ENCODE data around the gene BICD2. TPM values are rescaled to one million over a fixed set of nuclear protein-coding genes. Genes with fewer than 3 reads are reported as not detected.
"Not testable (repeated sequence)": the region's sequence is repeated elsewhere in the genome, so short reads cannot be mapped to it uniquely, and the experiment has no call there.

The BICD2 gene
- total RNA-seq (49.5 and 50.4 TPM in 2 replicates), polyA plus RNA-seq (15.1 and 33.2 TPM in 2 replicates), polyA minus RNA-seq (69.1 and 97.7 TPM in 2 replicates)
- total RNA-seq (2013), result 45.0 TPM

GRCh38 chr9:92764381-92764987 is at the start of gene BICD2:
Gene BICD2 (minus strand): TSS chr9:92764833. CDS start chr9:92764744, 89 bp downstream.
- Histone ChIP-seq H3K79me2 (ENCODE audit: control insufficient read depth, insufficient read depth, low read length) (peaks cover 54% of the 10 kb centered on the region), H2AFZ (ENCODE audit: insufficient read depth, low read depth, low read length, poor library complexity, severe bottlenecking) (peak within 1 kb of the TSS; percentile 85), H3K4me2 (replicated peaks; ENCODE audit: low read depth, low read length, poor library complexity, severe bottlenecking) (peak within 1 kb of the TSS; percentile 92), H3K9ac (ENCODE audit: low read length) (peak within 1 kb of the TSS; percentile 98), H3K36me3 (replicated peaks in 1 of 2; ENCODE audit: control extremely low read depth in 1 of 2, control insufficient read depth in 1 of 2, extremely low read depth in 1 of 2, insufficient read depth in 2 of 2, low read length in 1 of 2) (no peaks in the 10 kb centered on the region), H3K27ac (ENCODE audit: low read length in 2 of 2) (peak within 1 kb of the TSS; percentile 96 to 99), H3K27me3 (replicated peaks in 1 of 4; ENCODE audit: control extremely low read depth in 1 of 4, control insufficient read depth in 3 of 4, insufficient read depth in 4 of 4, low read length in 3 of 4) (no peaks in the 10 kb centered on the region), H4K20me1 (ENCODE audit: control insufficient read depth, insufficient read depth, low read length, poor library complexity, severe bottlenecking) (peaks cover 49% of the 10 kb centered on the region), H3K4me3 (ENCODE audit: control extremely low read depth in 1 of 5, extremely low read depth in 1 of 5, insufficient read depth in 1 of 5, low read depth in 2 of 5, low read length in 4 of 5) (peak within 1 kb of the TSS; percentile 75 to 96 (median 93)), H3K4me1 (ENCODE audit: control insufficient read depth in 2 of 2, insufficient read depth in 2 of 2, low read length in 2 of 2) (peaks cover 45 to 61% of the 10 kb centered on the region in 2 donors), H3K9me3 (ENCODE audit: control extremely low read depth in 1 of 3, control insufficient read depth in 2 of 3, insufficient read depth in 1 of 3, low read length in 2 of 3) (no peaks in the 10 kb centered on the region)
- WGBS (ENCODE audit: insufficient coverage), result under 1% methylated on average over 74 of the region's 74 CpGs
- ATAC-seq (ENCODE audit: low read depth) (no peak), DNase-seq (no peak)
- ChIA-PET CTCF (interaction anchor here (0.6 to 5.1 kb wide), 9 partner anchors 19 to 97 kb away, joined by 3 to 55 read pairs (median 5); partner anchors contain the start of gene IPPK), POLR2A (interaction anchor here (0.6 to 3.4 kb wide), 6 partner anchors 11 to 94 kb away, joined by 3 to 20 read pairs (median 6); partner anchors contain the start of gene IPPK)
- TF ChIP-seq EZH2 (IDR thresholded peaks at IDR 0.05; ENCODE audit: borderline replicate concordance, insufficient read depth, low read depth, low read length, poor library complexity, severe bottlenecking), result no peak
- no peak for TF ChIP-seq CTCF (IDR thresholded peaks at IDR 0.05)
- intact Hi-C loops (cut with micrococcal nuclease), result loop anchor here (2.0 to 10.0 kb wide), 4 partner anchors 48 to 1960 kb away; partner anchors contain the start of genes AOPEP, CENPP and NOL8
- no peaks in the 10 kb centered on the region for H3K27me3 Mint-ChIP-seq
- H3K4me1 Mint-ChIP-seq, result peaks cover 64% of the 10 kb centered on the region
- H3K4me3 Mint-ChIP-seq, result peak within 1 kb of the TSS; percentile 98
- no peaks in the 10 kb centered on the region for H3K9me3 Mint-ChIP-seq (ENCODE audit: insufficient read depth)
- peak within 1 kb of the TSS; percentile 99 for H3K27ac Mint-ChIP-seq

- Mint-ChIP-seq H3K4me3 (peak overlapping the region; percentile 91), H3K4me1 (peaks cover 25% of the 10 kb centered on the region), H3K27me3 (peaks cover 55% of the 10 kb centered on the region)
- Histone ChIP-seq H3K4me3 (ENCODE audit: control extremely low read depth in 1 of 5, extremely low read depth in 1 of 5, insufficient read depth in 1 of 5, low read depth in 2 of 5, low read length in 4 of 5) (peak overlapping the region in 4 of 5 experiments; percentile 39 to 74 (median 56)), H3K27me3 (replicated peaks in 1 of 4; ENCODE audit: control extremely low read depth in 1 of 4, control insufficient read depth in 3 of 4, insufficient read depth in 4 of 4, low read length in 3 of 4) (peaks cover 0 to 60% (median 49%) of the 10 kb centered on the region in 4 experiments), H3K4me2 (replicated peaks; ENCODE audit: low read depth, low read length, poor library complexity, severe bottlenecking) (peak overlapping the region; percentile 85), H3K4me1 (ENCODE audit: control insufficient read depth in 2 of 2, insufficient read depth in 2 of 2, low read length in 2 of 2) (peaks cover 32 to 34% of the 10 kb centered on the region in 2 donors), H3K9ac (ENCODE audit: low read length) (peak overlapping the region; percentile 62), H2AFZ (ENCODE audit: insufficient read depth, low read depth, low read length, poor library complexity, severe bottlenecking) (peak overlapping the region; percentile 60), H3K9me3 (ENCODE audit: control extremely low read depth in 1 of 3, control insufficient read depth in 2 of 3, insufficient read depth in 1 of 3, low read length in 2 of 3) (peaks cover 0 to 17% (median 0%) of the 10 kb centered on the region in 3 donors)
- DNase-seq, result peak; percentile 36
- H3K9me3 Mint-ChIP-seq (ENCODE audit: insufficient read depth); H3K27ac Mint-ChIP-seq; H3K27ac ChIP-seq (ENCODE audit: low read length in 2 of 2); POLR2A ChIA-PET; H3K36me3 ChIP-seq (replicated peaks in 1 of 2; ENCODE audit: control extremely low read depth in 1 of 2, control insufficient read depth in 1 of 2, extremely low read depth in 1 of 2, insufficient read depth in 2 of 2, low read length in 1 of 2); H3K79me2 ChIP-seq (ENCODE audit: control insufficient read depth, insufficient read depth, low read length); H4K20me1 ChIP-seq (ENCODE audit: control insufficient read depth, insufficient read depth, low read length, poor library complexity, severe bottlenecking); ATAC-seq (ENCODE audit: low read depth): not testable (repeated sequence)
- CTCF ChIA-PET, result interaction anchor here (0.8 to 2.6 kb wide), 5 partner anchors 17 to 92 kb away, joined by 3 to 12 read pairs (median 6); no protein-coding TSS in a partner anchor
- 8% methylated on average over 27 of the region's 34 CpGs for WGBS (ENCODE audit: insufficient coverage)
- intact Hi-C loops (cut with micrococcal nuclease), result loop anchor here (1.0 kb wide), 1 partner anchor 46 kb away; no protein-coding TSS in a partner anchor
Measured at GRCh38 chr9:92809629-92810326, 45.1 kb upstream of the BICD2 start.
